ENCODE measurements around the gene DYNLL2.
A peak's percentile ranks its signal among the peaks of the same experiment; 100 is the strongest.
"Not testable (repeated sequence)": the region's sequence is repeated elsewhere in the genome, so short reads cannot be mapped to it uniquely, and the experiment has no call there.

DYNLL2 gene

GRCh38 chr17:58082870-58083490 lies at the start of gene DYNLL2:
Gene DYNLL2, plus strand, starts transcription at chr17:58083419. Its CDS starts 3,672 bp downstream, at chr17:58087091.
- peak; percentile 83 for DNase-seq (ENCODE audit: low read depth)

- no peak for DNase-seq (ENCODE audit: low read depth)
Observed at GRCh38 chr17:58039975-58040374, 43.2 kb upstream of the DYNLL2 start.

GRCh38 chr17:58040386-58040785 lies 42.8 kb upstream of the DYNLL2 start:
- DNase-seq (ENCODE audit: low read depth) = no peak

DNA sequence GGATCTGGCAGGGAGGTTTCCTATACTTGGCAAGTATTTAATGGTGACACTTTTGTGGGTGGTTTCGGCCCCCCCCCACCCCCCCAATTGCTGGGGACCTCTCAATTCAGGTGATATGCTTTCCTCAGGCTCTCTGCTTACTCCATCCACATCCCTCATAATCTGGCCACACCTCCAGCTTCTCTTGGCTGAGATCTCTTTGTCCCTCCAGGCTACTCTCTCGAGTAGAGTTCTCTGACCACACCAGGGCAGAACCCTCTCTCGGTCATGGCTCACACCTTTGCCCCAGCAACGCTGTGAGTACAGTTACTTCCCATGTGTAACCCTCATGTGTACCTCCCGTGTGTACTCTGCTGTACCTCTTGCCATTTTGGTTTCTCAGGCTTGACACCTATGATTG lies 42.1 kb upstream of the DYNLL2 start:
- DNase-seq (ENCODE audit: low read depth) = no peak

DNA sequence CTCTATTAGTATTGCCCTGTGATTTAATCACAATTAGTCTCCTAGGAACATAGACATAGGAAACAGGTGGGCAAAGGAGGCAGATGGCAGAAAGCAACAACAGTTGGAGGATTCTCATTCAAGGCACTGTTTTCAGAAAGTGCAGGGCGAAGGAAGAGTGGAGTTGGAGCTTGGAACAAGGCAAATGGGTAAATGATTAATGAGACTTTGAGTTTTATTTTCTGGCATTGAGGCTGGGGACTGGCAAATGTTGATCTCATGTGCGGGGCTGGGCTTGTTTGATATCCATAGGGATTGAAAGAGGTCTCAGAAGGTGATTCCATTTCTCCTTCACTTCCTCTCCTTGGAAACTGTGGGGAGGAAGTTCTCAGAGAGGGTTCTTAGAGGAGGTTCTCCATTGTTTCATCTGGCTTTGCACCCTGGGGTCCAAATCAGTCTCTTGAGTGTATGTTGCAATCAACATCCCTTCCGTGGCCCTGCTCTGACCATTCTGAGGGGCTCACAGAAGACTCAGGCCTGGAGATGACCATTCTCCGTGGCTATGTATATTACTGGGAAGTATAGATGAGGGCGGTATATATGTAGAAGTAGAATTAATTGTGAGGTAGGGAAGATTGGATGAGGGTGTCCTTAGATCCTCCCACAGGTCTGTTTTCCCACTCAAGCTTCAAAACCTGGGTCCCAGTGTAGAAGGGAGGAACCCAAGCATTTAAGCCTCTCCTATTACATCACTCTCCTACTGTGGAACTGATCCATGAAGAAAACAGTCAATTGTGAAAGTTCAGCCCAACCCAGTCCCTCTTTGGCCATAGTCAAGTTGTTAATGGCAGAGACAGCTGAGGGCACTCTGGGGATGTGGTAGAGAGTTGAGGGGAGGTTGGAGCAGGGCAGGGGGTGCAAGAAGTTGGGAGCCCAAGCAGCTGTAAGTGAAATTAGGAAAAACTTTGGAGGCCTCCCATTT lies 39.7 kb upstream of the DYNLL2 start:
- DNase-seq (ENCODE audit: low read depth) = no peak

- not testable (repeated sequence) for DNase-seq (ENCODE audit: low read depth)
Observed at GRCh38 chr17:58044256-58044655, 39.0 kb upstream of the DYNLL2 start.

DNA sequence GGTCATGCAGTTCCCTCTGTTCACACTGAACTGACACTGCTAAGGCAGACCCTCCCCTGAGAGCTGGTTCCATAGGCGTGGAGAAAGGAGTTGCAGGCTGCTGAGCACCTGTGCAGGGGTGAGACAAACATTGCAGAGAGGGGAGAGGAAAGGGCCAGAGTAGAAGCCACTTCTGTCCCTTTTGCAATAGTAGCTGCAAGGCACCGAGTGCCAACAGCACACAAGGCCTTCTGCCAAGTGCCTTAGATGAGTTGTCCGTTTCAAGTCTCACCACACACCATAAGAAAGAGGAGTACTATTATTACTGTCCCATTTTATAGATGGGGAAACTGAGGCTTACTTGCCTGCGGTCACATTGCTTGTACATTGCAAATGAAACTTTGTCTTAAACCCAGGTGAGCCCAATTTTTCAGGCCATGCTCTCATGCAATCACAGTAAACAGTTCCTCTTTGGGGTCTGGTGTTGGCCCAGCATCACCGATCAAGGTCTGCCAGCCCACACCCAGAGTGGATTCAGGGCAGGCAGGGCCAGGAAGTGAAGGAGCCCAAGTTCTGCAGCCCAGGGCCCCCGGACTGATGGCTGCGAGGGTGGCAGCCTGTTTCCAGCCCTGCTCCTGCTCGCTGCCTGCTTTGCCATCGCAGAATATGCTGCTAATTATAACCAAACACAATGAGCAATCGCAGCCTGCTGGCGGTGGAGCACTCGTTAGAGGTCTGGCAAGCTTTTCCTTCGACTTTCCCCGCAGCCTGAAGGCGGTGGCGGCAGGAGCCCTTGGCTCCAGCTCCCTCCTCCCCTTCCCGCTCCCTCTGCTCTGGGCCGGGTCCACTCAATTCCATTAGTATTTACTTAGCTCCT lies 36.8 kb upstream of the DYNLL2 start:
- no peak for DNase-seq (ENCODE audit: low read depth)

GRCh38 chr17:58047376-58048150 lies 35.7 kb upstream of the DYNLL2 start:
- DNase-seq (ENCODE audit: low read depth) = no peak

GRCh38 chr17:58049533-58049932 lies 33.7 kb upstream of the DYNLL2 start:
- DNase-seq (ENCODE audit: low read depth) = no peak

DNA sequence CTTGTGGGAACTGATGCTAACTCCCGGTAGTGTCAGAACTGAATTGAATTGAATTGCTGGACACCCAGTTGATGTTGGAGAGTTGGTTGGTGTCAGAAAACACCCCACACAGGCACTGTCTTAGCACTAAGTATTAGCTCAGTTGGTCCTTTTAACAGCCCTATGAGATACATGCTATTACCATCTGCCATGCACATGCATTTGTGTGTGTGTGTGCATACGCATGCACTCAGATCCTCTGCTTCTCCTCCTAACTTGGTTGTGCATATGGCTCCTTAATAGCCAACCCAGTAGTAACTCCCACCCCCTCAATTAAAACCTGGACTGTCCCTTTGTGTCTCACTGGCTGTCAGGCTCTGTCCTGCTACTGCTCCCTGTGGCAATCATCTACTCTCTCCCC lies 32.3 kb upstream of the DYNLL2 start:
- DNase-seq (ENCODE audit: low read depth) = no peak

DNA sequence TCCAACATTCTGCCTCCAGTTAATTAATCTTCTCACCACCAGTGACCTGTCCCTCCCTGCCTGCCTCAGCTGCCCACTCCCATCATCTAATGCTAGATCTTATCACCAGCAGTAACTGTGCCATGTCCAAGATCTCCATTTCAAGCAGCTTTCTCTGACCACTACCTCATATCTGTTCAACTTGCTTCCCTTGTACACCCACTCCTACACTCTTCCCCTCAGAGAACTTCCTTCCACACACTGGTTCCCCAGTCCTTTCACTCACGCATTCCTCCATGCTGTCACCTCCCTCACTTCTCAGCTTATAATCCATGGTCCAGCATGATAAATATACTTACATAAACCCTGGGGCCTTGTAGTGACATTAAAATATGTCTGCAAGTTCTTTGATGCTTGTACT lies 31.8 kb upstream of the DYNLL2 start:
- no peak for DNase-seq (ENCODE audit: low read depth)

- DNase-seq (ENCODE audit: low read depth) = no peak
Observed at GRCh38 chr17:58052407-58052806, 30.8 kb upstream of the DYNLL2 start.

GRCh38 chr17:58052945-58053715 lies 30.1 kb upstream of the DYNLL2 start:
- no peak for DNase-seq (ENCODE audit: low read depth)

DNA sequence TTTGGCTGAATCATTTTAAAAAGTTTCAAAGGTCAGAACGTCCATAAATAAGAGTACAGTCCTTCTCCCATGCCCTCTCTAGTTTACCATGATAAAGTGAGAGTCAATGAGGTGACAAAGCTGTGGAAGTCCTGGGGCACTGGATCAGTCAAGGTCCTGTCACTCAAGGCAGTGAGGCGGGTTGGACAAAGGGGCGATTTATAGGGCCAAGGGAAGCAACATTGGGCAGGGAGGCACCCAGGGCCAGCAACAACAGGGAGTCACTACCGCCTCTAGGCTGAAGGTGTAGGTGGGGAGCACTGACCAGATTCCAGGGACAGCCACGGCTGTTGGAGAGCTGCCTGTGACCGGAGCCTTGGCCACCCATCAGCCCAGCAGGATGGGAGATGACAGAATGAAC lies 28.6 kb upstream of the DYNLL2 start:
- no peak for DNase-seq (ENCODE audit: low read depth)

GRCh38 chr17:58056476-58056875 lies 26.7 kb upstream of the DYNLL2 start:
- DNase-seq (ENCODE audit: low read depth) = no peak

DNA sequence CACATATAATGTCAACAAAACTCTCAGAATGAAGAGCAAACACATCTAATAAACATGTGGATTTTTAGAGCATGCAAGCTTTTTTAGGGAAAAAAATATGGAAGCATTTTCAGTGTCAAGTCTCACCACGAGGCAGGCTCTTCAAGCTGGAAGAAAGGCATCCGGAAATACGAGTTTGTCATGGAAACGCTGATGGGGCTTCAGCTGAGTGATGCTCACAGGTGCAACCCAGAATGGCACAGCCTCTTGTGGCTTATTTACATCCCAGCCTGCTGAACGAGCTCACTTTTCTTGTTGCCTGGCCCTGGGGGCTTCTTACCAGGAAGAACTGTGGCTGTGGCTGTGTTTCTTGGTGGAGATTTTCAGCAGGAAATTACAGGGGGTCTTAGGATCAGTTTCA lies 24.1 kb upstream of the DYNLL2 start:
- DNase-seq (ENCODE audit: low read depth) = no peak

DNA sequence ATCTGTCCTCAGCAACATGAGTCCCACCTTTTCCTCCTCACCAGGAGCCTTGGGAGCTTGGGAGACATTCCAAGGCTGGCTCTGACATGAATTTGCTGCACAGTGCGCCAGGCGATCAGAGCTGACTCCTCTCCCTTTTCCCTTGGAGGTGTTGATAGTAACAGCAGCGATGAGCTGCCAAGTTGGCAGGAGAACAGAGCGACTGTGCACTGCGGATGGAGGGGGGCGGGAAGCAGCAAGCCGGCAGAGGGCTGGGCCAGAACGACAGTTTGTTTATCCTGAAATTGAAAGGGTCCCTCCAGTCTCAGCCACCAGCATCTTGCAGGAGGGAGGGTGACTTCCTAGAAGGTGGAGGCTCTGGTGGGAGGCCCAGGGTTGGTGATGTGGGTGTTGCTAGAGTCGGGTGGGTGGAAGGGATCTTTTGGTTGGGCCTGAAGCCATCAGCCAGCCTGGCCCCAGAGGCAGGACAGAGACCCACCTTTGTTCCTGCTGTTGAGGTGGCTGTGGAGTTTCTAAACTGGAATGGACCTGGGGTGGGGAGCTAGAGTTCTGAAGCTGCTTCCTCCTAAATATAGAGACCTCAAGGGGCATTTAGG lies 22.5 kb upstream of the DYNLL2 start:
- no peak for DNase-seq (ENCODE audit: low read depth)

GRCh38 chr17:58061672-58062071 lies 21.5 kb upstream of the DYNLL2 start:
- DNase-seq (ENCODE audit: low read depth) = no peak

DNA sequence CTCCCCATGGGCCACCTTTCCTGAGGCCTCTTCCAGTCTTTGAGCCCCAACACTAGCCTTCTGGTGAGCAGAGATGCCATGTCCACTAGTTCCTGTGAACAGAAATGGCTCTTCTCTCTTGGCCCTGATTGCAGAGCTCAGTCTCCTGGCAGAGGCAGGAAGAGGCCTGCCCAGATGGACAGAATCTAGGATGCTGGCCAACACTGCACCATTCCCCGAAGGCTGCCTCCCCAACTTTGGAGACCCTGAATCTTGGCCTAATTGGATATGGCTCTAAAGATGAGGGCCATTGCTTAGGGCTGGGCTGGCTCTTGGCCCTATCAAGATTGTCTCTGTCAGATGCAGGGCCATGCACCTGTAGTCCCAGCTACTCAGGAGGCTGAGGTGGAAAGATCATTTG lies 18.0 kb upstream of the DYNLL2 start:
- DNase-seq (ENCODE audit: low read depth) = no peak

DNA sequence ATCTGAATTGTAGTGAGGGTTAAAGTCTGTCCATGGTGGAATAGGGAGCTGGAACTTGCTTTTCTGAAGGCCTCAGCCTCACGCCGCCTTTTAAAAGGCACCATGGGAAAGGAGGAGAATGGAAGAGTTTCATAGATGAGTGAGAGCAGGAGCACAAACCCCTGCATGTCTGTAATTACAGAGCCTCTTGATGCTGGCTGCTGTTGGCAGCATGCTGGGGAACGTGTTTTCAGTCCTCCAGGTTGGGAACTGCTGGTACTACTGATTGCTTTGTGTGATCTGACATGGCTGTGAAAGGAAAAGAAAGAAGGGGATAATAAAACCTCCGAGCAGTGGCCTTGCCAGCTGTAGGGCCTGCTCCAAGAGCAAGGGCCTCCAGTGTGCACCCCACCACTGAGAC lies 16.8 kb upstream of the DYNLL2 start:
- DNase-seq (ENCODE audit: low read depth) = no peak

GRCh38 chr17:58072862-58073261 lies 10.4 kb upstream of the DYNLL2 start:
- DNase-seq (ENCODE audit: low read depth) = no peak
